ENCODE results near the gene TMEM54.

The TMEM54 gene

GRCh38 chr1:32900956-32901822 is at the start of gene TMEM54:
Gene TMEM54 (minus strand): TSS chr1:32901389. CDS start chr1:32901238, 151 bp downstream.
- no peak for DNase-seq

GRCh38 chr1:32949519-32949918 is 48.3 kb upstream of the TMEM54 start:
- no peak for DNase-seq

GRCh38 chr1:32948905-32949304 is 47.7 kb upstream of the TMEM54 start:
- no peak for DNase-seq

GRCh38 chr1:32948390-32948722 is 47.2 kb upstream of the TMEM54 start:
- no peak for DNase-seq

GRCh38 chr1:32947669-32948389 is 46.6 kb upstream of the TMEM54 start:
- no peak for DNase-seq

- DNase-seq = no peak
Observed at GRCh38 chr1:32946413-32946812, 45.2 kb upstream of the TMEM54 start.

GRCh38 chr1:32944180-32944579 is 43.0 kb upstream of the TMEM54 start:
- DNase-seq = no peak

GRCh38 chr1:32939655-32940371 is 38.6 kb upstream of the TMEM54 start:
- no peak for DNase-seq

- no peak for DNase-seq
Observed at GRCh38 chr1:32937061-32937460, 35.9 kb upstream of the TMEM54 start.

GRCh38 chr1:32934535-32934934 is 33.3 kb upstream of the TMEM54 start:
- no peak for DNase-seq

GRCh38 chr1:32933742-32934322 is 32.6 kb upstream of the TMEM54 start:
- DNase-seq = no peak

- no peak for DNase-seq
Observed at GRCh38 chr1:32931760-32932159, 30.6 kb upstream of the TMEM54 start.

- no peak for DNase-seq
Observed at GRCh38 chr1:32929366-32929765, 28.2 kb upstream of the TMEM54 start.

GRCh38 chr1:32928715-32929114 is 27.5 kb upstream of the TMEM54 start:
- no peak for DNase-seq

GRCh38 chr1:32928285-32928684 is 27.1 kb upstream of the TMEM54 start:
- DNase-seq = no peak

GRCh38 chr1:32927441-32927840 is 26.3 kb upstream of the TMEM54 start:
- DNase-seq = no peak

GRCh38 chr1:32926562-32926961 is 25.4 kb upstream of the TMEM54 start:
- no peak for DNase-seq

GRCh38 chr1:32925403-32926162 is 24.4 kb upstream of the TMEM54 start:
- no peak for DNase-seq

GRCh38 chr1:32924881-32925344 is 23.7 kb upstream of the TMEM54 start:
- DNase-seq = no peak

- DNase-seq = no peak
Observed at GRCh38 chr1:32920833-32921232, 19.6 kb upstream of the TMEM54 start.

GRCh38 chr1:32919811-32920733 is 18.9 kb upstream of the TMEM54 start:
- no peak for DNase-seq

All from DMS153 (cell line).